ENCODE results near the gene ADD1.

ADD1 gene

DNA sequence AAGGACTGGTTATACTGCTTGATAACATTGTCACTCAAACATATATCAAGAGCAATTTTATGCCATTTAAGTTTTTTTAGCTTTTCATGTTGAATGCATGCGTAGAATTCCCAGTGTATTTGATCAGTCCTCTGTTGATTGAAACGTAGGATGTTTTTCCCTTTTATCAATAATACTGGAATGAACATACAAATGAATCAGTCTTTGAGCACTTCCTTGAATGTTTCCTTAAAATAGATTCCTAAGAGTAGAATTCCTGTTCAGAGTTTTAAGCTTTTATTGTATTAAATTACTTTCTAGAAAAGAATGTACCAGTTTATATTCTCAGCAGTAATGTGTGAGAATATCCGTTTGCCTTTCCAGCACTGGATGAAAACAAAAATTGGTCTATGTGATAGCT, 37.8 kb downstream of the ADD1 start:
- FAIRE-seq = no peak
- TF ChIP-seq, protein P1, sequence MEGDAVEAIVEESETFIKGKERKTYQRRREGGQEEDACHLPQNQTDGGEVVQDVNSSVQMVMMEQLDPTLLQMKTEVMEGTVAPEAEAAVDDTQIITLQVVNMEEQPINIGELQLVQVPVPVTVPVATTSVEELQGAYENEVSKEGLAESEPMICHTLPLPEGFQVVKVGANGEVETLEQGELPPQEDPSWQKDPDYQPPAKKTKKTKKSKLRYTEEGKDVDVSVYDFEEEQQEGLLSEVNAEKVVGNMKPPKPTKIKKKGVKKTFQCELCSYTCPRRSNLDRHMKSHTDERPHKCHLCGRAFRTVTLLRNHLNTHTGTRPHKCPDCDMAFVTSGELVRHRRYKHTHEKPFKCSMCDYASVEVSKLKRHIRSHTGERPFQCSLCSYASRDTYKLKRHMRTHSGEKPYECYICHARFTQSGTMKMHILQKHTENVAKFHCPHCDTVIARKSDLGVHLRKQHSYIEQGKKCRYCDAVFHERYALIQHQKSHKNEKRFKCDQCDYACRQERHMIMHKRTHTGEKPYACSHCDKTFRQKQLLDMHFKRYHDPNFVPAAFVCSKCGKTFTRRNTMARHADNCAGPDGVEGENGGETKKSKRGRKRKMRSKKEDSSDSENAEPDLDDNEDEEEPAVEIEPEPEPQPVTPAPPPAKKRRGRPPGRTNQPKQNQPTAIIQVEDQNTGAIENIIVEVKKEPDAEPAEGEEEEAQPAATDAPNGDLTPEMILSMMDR (IDR thresholded peaks at IDR 0.05; ENCODE audit: insufficient read depth, missing control alignments) = no peak
- DNase-seq (ENCODE audit: insufficient read length, low spot score) = no peak

DNA sequence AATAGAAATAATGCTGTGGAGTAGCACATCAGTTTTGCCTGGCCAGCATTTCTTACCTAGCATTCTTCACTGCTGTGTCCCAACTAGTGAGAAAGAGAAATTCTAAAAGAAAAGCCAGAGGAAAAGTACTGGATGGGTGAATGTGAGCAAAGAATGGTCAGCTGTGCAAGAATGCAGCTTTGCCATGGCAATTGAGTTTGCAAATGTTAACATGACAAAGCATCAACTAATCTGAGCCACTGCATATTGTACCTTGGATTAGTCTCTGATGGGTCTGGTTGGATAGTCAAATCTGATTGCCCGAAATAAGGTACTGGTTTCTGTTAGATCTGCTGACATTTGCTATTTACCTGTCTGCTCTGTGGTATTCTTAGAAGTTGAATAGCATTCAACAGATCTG, 38.7 kb downstream of the ADD1 start:
- TF ChIP-seq, protein P1 (IDR thresholded peaks at IDR 0.05; ENCODE audit: insufficient read depth, missing control alignments) = no peak
- DNase-seq (ENCODE audit: insufficient read length, low spot score) (no peak), FAIRE-seq (no peak)

DNA sequence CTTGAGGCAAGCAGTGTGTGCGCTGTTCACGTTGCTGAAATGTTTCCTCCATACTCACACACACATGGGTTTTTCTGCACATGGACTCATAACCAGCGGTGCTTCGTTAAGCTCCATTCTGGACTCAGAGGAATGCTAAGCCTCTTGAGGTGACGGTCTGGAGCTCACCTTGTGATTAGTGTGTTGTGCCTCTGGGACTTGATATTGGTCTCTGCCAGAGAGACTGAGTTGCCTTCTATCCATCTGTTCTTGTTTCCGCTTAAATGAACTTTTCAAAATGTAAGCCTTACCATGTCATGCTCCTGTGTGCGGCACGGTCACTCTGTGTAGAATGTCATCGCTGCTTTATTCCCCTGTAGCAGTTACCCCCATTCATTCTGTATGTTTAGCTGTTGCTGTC, 42.5 kb downstream of the ADD1 start:
- FAIRE-seq (peak; percentile 95), DNase-seq (ENCODE audit: insufficient read length, low spot score) (peak; percentile 46)
- TF ChIP-seq, protein P1 (IDR thresholded peaks at IDR 0.05; ENCODE audit: insufficient read depth, missing control alignments) = no peak

DNA sequence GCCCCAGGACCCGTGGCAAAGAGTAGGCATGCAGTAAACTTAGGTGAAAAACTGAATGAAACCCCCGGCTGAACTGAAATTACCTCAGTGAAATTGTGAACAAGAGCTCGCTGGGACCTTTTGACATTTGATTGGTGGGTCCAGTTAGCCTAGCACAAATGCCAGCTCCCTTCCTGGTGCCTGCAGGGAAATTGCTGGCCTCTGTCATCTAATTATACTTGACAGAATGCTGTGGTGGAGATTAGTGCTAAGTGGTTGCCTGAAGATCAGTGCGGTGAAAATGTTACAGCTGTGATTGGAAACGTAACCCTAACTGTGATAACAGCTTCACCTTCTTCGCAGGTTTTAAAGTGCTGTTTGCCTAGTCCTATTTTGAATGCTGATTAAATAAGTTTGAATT, 43.0 kb downstream of the ADD1 start:
- TF ChIP-seq, protein P1 (IDR thresholded peaks at IDR 0.05; ENCODE audit: insufficient read depth, missing control alignments) = no peak
- no peak for DNase-seq (ENCODE audit: insufficient read length, low spot score)
- FAIRE-seq = peak; percentile 82

DNA sequence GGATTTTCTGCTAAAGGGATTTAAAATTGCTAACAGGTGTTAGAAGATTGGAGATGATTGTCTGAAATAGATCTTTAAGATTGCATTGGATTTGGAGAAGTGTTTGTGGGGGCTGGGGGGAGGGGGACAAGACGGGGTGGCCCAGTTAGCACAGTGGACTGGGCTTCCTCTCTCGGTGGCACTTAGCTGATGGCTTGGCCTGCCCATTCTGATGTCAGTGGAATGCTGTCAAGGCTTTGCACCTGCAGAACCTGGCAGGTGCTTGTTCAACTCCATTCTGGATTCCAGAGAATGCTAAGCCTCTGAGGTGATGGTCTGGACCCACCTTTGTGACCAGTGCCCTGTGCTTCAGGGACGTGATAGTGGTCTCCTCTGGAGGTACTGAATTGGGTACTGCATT, 43.7 kb downstream of the ADD1 start:
- no peak for FAIRE-seq
- peak; percentile 43 for DNase-seq (ENCODE audit: insufficient read length, low spot score)
- TF ChIP-seq, protein P1 (IDR thresholded peaks at IDR 0.05; ENCODE audit: insufficient read depth, missing control alignments) = no peak

DNA sequence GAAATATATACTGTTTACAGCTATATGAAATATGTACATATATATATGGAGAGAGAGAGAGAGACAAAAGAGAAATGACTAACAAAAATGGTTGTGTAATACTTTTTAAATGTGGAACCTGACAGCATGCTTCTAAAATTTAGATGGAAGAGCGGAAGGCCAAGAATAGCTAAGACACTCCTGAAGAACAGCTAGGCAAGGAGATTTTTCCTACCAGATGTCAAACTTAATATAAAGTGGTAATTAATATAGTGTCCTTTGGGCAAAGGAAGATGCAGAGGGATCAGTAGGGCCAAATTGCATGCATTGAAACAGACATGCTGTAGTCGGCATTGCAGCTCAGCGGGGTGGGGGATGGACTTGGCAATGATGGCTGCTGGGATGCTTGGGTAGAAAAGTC, 45.2 kb downstream of the ADD1 start:
- DNase-seq (ENCODE audit: insufficient read length, low spot score) (no peak), FAIRE-seq (no peak)
- TF ChIP-seq, protein P1 (IDR thresholded peaks at IDR 0.05; ENCODE audit: insufficient read depth, missing control alignments) = no peak

DNA sequence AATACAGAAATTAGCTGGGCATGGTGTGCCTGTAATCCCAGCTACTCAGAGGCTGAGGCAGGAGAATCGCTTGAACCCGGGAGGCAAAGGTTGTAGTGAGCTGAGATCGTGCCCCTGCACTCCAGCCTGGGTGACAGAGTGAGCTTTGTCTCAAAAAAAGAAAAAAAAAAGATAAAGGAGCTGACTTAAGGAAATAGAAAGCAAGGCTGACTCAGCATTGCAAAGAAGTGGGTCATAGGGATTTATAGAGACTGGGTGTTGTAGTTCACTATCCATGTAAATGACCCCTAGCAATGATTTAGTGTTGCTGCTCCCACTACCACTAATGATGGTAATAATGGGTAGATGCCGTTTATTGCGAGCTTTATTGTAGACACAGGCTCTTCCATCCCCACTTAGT, 47.6 kb downstream of the ADD1 start:
- FAIRE-seq (no peak), DNase-seq (ENCODE audit: insufficient read length, low spot score) (no peak)
- TF ChIP-seq, protein P1 (IDR thresholded peaks at IDR 0.05; ENCODE audit: insufficient read depth, missing control alignments) = no peak
